Measurements from ENCODE around the gene DACH2. TPM values are rescaled to one million over a fixed set of nuclear protein-coding genes. Genes with fewer than 3 reads are reported as not detected.
"Not testable (repeated sequence)": the region's sequence is repeated elsewhere in the genome, so short reads cannot be mapped to it uniquely, and the experiment has no call there.

The DACH2 gene
- total RNA-seq, 6 donors from 2014 or later = not detected

DNA sequence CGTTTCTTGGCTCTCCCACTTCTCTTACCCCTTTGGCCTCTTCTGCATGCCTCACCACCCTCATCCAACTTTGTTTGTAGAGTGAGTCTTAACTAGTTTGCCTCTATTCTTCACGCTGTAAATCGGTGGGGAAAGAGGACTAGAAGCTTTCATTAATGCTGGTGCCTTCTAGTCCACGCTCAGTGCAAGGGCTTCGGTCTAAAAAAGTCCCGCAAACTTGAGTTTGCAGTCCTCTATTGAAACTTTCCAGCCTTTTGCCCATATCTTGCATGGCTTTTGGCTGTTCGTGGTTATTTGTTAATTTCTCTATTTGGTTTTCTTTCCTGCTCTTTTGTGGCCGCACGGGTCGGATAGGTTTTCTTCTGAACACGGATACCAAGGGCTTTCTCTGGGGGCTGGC is 868 bp downstream of the DACH2 start:
- no peaks in the 10 kb centered on the region for H3K9me3 ChIP-seq
- H3K27ac ChIP-seq = no peak overlapping the region
- WGBS, 2 donors = 4 to 30% methylated on average over 11 of the region's 11 CpGs
- H3K27me3 ChIP-seq = no peaks in the 10 kb centered on the region
- H3K4me3 ChIP-seq = peak overlapping the region in 2 of 4 donors; percentile 49 to 53
- H3K4me1 ChIP-seq = peaks cover 0 to 10% (median 6%) of the 10 kb centered on the region in 4 donors
- ATAC-seq (ENCODE audit: low FRiP score in 2 of 2) = no peak
- no peak for DNase-seq
- no peaks in the 10 kb centered on the region for H3K36me3 ChIP-seq
- TF ChIP-seq POLR2AphosphoS5 (IDR thresholded peaks at IDR 0.05) (no peak), EP300 (IDR thresholded peaks at IDR 0.05) (no peak), CTCF (IDR thresholded peaks at IDR 0.05) (no peak)

DNA sequence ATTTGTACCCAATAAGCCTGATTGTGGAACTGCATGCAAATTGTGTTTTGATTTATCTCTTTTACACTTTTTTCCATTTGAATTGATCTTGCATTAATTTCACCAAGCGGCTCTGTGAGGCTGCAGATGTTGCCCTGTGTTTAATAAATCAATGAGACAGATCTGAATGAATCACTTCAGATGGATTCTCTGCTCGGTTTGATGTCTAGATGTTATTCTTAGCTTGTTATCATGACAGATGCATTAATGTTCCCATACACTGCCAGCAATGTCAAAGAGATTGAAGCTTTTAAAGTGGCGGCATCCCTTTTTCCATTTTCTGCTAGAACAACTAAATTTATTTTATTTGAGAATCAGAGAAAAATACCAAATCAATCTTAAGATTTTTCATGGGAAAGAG is 6.3 kb downstream of the DACH2 start:
- no peaks in the 10 kb centered on the region for H3K9me3 ChIP-seq
- 42 to 66% methylated on average over 3 of the region's 3 CpGs for WGBS, 2 donors
- ATAC-seq (ENCODE audit: low FRiP score in 2 of 2) = no peak
- H3K27me3 ChIP-seq = no peaks in the 10 kb centered on the region
- no peak overlapping the region for H3K4me3 ChIP-seq
- no peak overlapping the region for H3K27ac ChIP-seq
- TF ChIP-seq EP300 (IDR thresholded peaks at IDR 0.05) = no peak
- TF ChIP-seq POLR2A (IDR thresholded peaks at IDR 0.05) = no peak
- no peak for TF ChIP-seq POLR2AphosphoS5 (IDR thresholded peaks at IDR 0.05)
- no peak for TF ChIP-seq CTCF (IDR thresholded peaks at IDR 0.05)
- H3K36me3 ChIP-seq = no peaks in the 10 kb centered on the region
- peaks cover 0 to under 1% (median 0%) of the 10 kb centered on the region in 4 donors for H3K4me1 ChIP-seq
- no peak for DNase-seq

GRCh38 chrX:86171366-86171765 is 23.1 kb downstream of the DACH2 start:
- TF ChIP-seq EP300 (IDR thresholded peaks at IDR 0.05) (no peak), POLR2AphosphoS5 (IDR thresholded peaks at IDR 0.05) (no peak), POLR2A (IDR thresholded peaks at IDR 0.05) (no peak), CTCF (IDR thresholded peaks at IDR 0.05) (no peak)
- Histone ChIP-seq H3K27me3 (no peaks in the 10 kb centered on the region), H3K4me1 (no peaks in the 10 kb centered on the region), H3K9me3 (no peaks in the 10 kb centered on the region), H3K36me3 (no peaks in the 10 kb centered on the region), H3K27ac (no peak overlapping the region), H3K4me3 (no peak overlapping the region)
- 37 to 43% methylated on average over 2 to 3 of the region's 3 CpGs for WGBS, 2 donors
- DNase-seq (no peak), ATAC-seq (ENCODE audit: low FRiP score in 2 of 2) (no peak)

- Histone ChIP-seq H3K4me3 (no peak overlapping the region), H3K27me3 (no peaks in the 10 kb centered on the region), H3K36me3 (no peaks in the 10 kb centered on the region), H3K27ac (no peak overlapping the region), H3K4me1 (no peaks in the 10 kb centered on the region), H3K9me3 (no peaks in the 10 kb centered on the region)
- WGBS, 2 donors = 54 to 69% methylated on average over 1 of the region's 1 CpG
- no peak for TF ChIP-seq CTCF (IDR thresholded peaks at IDR 0.05)
- TF ChIP-seq EP300 (IDR thresholded peaks at IDR 0.05) = no peak
- TF ChIP-seq POLR2A (IDR thresholded peaks at IDR 0.05) = no peak
- TF ChIP-seq POLR2AphosphoS5 (IDR thresholded peaks at IDR 0.05) = no peak
- DNase-seq = no peak
- no peak for ATAC-seq (ENCODE audit: low FRiP score in 2 of 2)
These were observed 30.7 kb downstream of the DACH2 start for GRCh38 chrX:86178906-86179305.

GRCh38 chrX:86181325-86181724 is 33.1 kb downstream of the DACH2 start:
- not testable (repeated sequence) for H3K27me3 ChIP-seq; H3K4me1 ChIP-seq; ATAC-seq (ENCODE audit: low FRiP score in 2 of 2); H3K9me3 ChIP-seq; H3K27ac ChIP-seq; H3K4me3 ChIP-seq; DNase-seq; H3K36me3 ChIP-seq
- 92 to 97% methylated on average over 5 to 7 of the region's 7 CpGs for WGBS, 2 donors

All from upper lobe of left lung (tissue), 6 donors.